Endothelial cell (in vitro differentiated cells): Measurements from ENCODE around the gene SYNDIG1. TPM values are rescaled to one million over a fixed set of nuclear protein-coding genes. Genes with fewer than 3 reads are reported as not detected.

Experiments
- DNase-seq: peaks from one replicate; pipeline ENCODE4 v3.0.0; 2021; ENCODE audit warnings: low spot score
- H3K27ac Mint-ChIP-seq: one replicate; pipeline ENCODE4 v1.8.0; 2021; ENCODE audit warnings: mixed read lengths, inconsistent platforms; ENCODE audit not compliant: unreplicated experiment
- H3K27me3 Mint-ChIP-seq: one replicate; pipeline ENCODE4 v1.8.0; 2021; ENCODE audit warnings: mild to moderate bottlenecking, moderate library complexity, mixed read lengths, inconsistent platforms; ENCODE audit not compliant: unreplicated experiment
- H3K36me3 Mint-ChIP-seq: one replicate; pipeline ENCODE4 v1.8.0; 2021; ENCODE audit warnings: mild to moderate bottlenecking, low read depth, mixed read lengths, inconsistent platforms; ENCODE audit not compliant: unreplicated experiment
- H3K4me1 Mint-ChIP-seq: one replicate; pipeline ENCODE4 v1.8.0; 2021; ENCODE audit warnings: mild to moderate bottlenecking, mixed read lengths, inconsistent platforms; ENCODE audit not compliant: unreplicated experiment
- H3K4me3 Mint-ChIP-seq: one replicate; pipeline ENCODE4 v1.8.0; 2021; ENCODE audit warnings: mild to moderate bottlenecking, mixed read lengths, inconsistent platforms; ENCODE audit not compliant: unreplicated experiment
- H3K9me3 Mint-ChIP-seq: one replicate; pipeline ENCODE4 v1.8.0; 2021; ENCODE audit warnings: mixed read lengths, inconsistent platforms; ENCODE audit not compliant: unreplicated experiment
- total RNA-seq: library from RNA; stranded (reverse); fragmentation: NEBNext Ultra II Directional; extraction: Animal tissue kit (Norgen Biotek cat#: 25700); gene quantifications from one replicate; pipeline ENCODE4 v1.2.1, GENCODE V29; 2021; ENCODE audit not compliant: unreplicated experiment
- TF ChIP-seq, protein P1 (sequence below): fragments of 200-600 bp; sonication (generic); IDR thresholded peaks from one replicate; pipeline ENCODE4 v1.5.0; 2021; ENCODE audit warnings: antibody characterized with exemption; ENCODE audit not compliant: unreplicated experiment

SYNDIG1 gene
- total RNA-seq, 1 donor from 2014 or later: 8.1 TPM

DNA sequence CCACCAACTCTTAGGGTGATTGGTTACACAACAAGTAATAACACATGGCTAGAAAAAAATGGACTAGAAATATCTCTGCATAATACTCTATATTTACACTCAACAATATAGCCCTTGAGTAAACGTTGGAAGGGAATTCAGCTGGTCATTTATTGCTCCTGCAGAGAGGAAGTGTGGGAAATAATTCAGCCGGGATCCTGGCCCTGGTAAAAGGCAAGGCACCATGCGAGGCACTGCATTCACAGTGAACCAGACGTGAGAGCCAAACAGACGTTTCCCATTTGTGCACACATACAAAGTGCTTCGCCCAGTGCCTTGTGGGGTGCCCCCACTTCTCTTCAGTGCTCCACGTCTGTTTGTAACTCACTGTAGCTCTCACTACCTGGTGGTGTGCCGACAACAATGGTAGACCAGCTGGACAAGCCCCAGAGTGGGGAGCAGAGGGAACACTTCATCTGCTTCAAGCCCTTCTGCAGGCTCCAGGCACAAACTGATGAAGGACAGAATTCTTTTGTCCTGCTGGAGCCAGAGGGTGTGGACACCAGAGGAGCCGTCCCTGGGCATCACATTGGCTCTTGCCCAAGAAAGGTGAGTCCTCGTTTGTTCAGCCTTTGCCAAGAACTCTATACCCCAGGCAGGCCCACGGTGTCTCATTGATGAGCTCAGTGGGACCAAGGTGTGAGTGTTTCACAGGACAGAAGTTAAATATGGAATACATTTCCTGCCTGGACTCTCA, 18.8 kb downstream of the SYNDIG1 start:
- Mint-ChIP-seq H3K27ac (no peak overlapping the region), H3K9me3 (no peaks in the 10 kb centered on the region), H3K36me3 (peaks cover 12% of the 10 kb centered on the region), H3K27me3 (peaks cover 2% of the 10 kb centered on the region), H3K4me1 (peaks cover 12% of the 10 kb centered on the region), H3K4me3 (no peak overlapping the region)
- TF ChIP-seq, protein P1, sequence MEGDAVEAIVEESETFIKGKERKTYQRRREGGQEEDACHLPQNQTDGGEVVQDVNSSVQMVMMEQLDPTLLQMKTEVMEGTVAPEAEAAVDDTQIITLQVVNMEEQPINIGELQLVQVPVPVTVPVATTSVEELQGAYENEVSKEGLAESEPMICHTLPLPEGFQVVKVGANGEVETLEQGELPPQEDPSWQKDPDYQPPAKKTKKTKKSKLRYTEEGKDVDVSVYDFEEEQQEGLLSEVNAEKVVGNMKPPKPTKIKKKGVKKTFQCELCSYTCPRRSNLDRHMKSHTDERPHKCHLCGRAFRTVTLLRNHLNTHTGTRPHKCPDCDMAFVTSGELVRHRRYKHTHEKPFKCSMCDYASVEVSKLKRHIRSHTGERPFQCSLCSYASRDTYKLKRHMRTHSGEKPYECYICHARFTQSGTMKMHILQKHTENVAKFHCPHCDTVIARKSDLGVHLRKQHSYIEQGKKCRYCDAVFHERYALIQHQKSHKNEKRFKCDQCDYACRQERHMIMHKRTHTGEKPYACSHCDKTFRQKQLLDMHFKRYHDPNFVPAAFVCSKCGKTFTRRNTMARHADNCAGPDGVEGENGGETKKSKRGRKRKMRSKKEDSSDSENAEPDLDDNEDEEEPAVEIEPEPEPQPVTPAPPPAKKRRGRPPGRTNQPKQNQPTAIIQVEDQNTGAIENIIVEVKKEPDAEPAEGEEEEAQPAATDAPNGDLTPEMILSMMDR: no peak
- DNase-seq: no peak

DNA sequence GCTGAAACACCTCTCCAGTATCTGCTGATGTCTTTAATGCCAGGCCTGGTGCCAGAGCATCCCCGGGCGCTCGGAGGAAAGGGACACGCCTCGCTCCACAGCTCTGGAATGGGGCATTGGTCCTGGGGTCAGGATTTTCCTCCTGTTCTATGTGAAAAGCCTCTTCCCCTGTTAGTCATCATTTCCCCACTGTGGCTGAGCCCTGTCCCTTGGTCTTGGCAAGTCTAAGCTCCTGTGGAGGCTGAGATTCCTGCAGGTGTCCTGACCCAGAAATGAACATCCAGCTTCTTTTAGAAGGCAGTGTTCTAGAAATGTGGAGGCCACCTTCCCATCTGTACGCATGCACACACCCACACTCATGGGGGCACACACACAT, 19.4 kb downstream of the SYNDIG1 start:
- Mint-ChIP-seq H3K4me1 (peaks cover 12% of the 10 kb centered on the region), H3K4me3 (no peak overlapping the region), H3K27me3 (peaks cover 2% of the 10 kb centered on the region), H3K9me3 (no peaks in the 10 kb centered on the region), H3K27ac (no peak overlapping the region), H3K36me3 (peaks cover 12% of the 10 kb centered on the region)
- no peak for DNase-seq
- TF ChIP-seq, protein P1: no peak

DNA sequence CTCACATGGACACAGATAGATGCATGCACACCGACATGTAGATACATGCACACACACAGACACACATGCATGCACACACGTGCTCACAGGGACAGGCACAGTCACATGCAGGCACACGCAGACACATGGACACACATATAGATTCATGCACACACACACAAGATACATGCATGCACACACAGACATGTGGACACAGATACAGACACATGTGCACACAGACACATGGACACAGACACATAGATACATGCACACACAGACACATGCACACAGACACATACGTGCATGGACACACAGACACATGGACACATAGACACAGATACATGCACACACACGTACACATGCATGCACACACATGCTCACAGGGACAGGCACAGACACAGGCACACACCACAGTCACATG, 19.8 kb downstream of the SYNDIG1 start:
- peaks cover 12% of the 10 kb centered on the region for H3K36me3 Mint-ChIP-seq
- H3K27ac Mint-ChIP-seq: no peak overlapping the region
- TF ChIP-seq, protein P1: no peak

DNA sequence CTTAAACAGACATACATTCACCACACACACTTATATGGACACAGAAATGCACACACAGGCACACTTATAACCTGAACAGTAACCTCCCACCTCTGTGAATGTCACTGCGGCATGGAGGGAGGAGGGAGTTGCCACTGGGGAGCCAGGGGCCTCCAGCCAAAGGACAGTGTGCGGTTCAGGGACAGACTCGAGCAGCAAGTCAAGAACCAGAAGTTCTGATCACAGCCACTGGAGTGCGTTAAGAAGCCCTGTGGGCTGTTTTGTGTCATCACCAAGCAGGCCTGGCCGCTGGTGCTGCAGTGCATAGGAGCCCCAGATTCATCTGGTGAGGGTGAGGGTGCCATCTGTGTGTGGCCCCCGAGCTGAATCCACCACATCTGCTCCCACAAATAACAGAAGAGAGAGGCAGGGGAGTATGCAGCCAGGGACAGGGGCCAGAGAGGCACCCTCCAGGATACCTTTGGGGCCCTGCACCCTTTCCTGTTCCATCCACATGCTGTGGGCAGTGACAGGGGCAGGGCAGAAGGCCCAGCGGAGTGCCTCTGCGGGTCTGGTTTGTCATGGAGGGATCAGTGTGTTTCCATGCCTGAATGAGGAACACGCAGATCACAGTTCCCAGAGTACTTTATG, 20.3 kb downstream of the SYNDIG1 start:
- Mint-ChIP-seq H3K4me3 (no peak overlapping the region), H3K36me3 (peaks cover 12% of the 10 kb centered on the region), H3K27me3 (peaks cover 3% of the 10 kb centered on the region), H3K9me3 (no peaks in the 10 kb centered on the region), H3K4me1 (peaks cover 12% of the 10 kb centered on the region), H3K27ac (no peak overlapping the region)
- TF ChIP-seq, protein P1: no peak
- DNase-seq: no peak

More for the DNA sequence above, 19.8 kb downstream of the SYNDIG1 start:
- peaks cover 12% of the 10 kb centered on the region for H3K4me1 Mint-ChIP-seq
- peaks cover 3% of the 10 kb centered on the region for H3K27me3 Mint-ChIP-seq
- H3K4me3 Mint-ChIP-seq: no peak overlapping the region
- no peak for DNase-seq
- no peaks in the 10 kb centered on the region for H3K9me3 Mint-ChIP-seq

DNA sequence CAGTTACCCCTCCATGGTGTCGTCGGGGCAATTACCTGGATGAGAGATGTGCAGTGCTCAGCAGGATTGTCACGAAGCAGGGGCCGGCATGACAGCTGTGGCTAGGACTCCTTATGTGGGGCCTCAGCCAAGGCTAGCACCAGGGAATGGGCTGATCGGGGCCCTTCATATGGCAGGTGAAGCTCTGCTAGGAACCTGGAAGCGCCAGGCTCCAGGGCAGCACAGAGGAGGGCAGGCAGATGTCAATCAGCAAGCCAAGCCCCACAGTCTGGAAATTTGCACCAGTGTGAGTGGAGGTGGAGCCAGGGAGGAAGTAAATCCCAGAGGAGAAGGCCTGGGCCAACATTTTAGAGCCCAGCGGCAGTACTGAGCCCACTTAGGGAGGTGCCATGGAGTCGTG, 21.2 kb downstream of the SYNDIG1 start:
- Mint-ChIP-seq H3K27me3 (peaks cover 3% of the 10 kb centered on the region), H3K9me3 (no peaks in the 10 kb centered on the region), H3K36me3 (peaks cover 12% of the 10 kb centered on the region), H3K4me3 (no peak overlapping the region), H3K4me1 (peaks cover 12% of the 10 kb centered on the region), H3K27ac (no peak overlapping the region)
- no peak for DNase-seq
- TF ChIP-seq, protein P1: no peak
